Urothelium cell line (cell line): ENCODE data around the gene ELP1.
"Not testable (repeated sequence)": the region's sequence is repeated elsewhere in the genome, so short reads cannot be mapped to it uniquely, and the experiment has no call there.

Experiments
- DNase-seq: peaks from one replicate; pipeline ENCODE4 v3.0.0; 2011; ENCODE audit warnings: low spot score, mixed read lengths
- FAIRE-seq: peaks from 2 replicates; lab custom pipeline; 2011; peaks lifted over from hg19 to GRCh38; lab: Jason Lieb, UNC

Gene ELP1

GRCh38 chr9:108857572-108857971, 76.4 kb downstream of the ELP1 start:
- no peak for FAIRE-seq
- no peak for DNase-seq

- DNase-seq (no peak), FAIRE-seq (no peak)
These were observed 78.0 kb downstream of the ELP1 start, which contains the start of gene ACTL7B for GRCh38 chr9:108855888-108856287. Gene ACTL7B (minus strand): TSS chr9:108855986. CDS start chr9:108855930, 56 bp downstream.

- DNase-seq = no peak
- no peak for FAIRE-seq
These were observed 78.4 kb downstream of the ELP1 start for GRCh38 chr9:108855529-108855886.

GRCh38 chr9:108854641-108855528, 79.0 kb downstream of the ELP1 start:
- no peak for DNase-seq
- no peak for FAIRE-seq

- no peak for FAIRE-seq
- no peak for DNase-seq
These were observed 79.8 kb downstream of the ELP1 start for GRCh38 chr9:108854094-108854493.

GRCh38 chr9:108852079-108852478, 81.8 kb downstream of the ELP1 start:
- FAIRE-seq = no peak
- no peak for DNase-seq

GRCh38 chr9:108851138-108851537, 82.8 kb downstream of the ELP1 start:
- DNase-seq = no peak
- FAIRE-seq = no peak

GRCh38 chr9:108850293-108850897, 83.5 kb downstream of the ELP1 start:
- DNase-seq (no peak), FAIRE-seq (no peak)

- not testable (repeated sequence) for FAIRE-seq, DNase-seq
These were observed 85.6 kb downstream of the ELP1 start for GRCh38 chr9:108848296-108848695.

GRCh38 chr9:108845947-108846346, 88.0 kb downstream of the ELP1 start:
- DNase-seq = no peak
- FAIRE-seq = no peak

- no peak for DNase-seq
These were observed 88.4 kb downstream of the ELP1 start for GRCh38 chr9:108845507-108845906.

GRCh38 chr9:108844856-108845255, 89.1 kb downstream of the ELP1 start:
- DNase-seq = no peak
- FAIRE-seq = no peak

More at GRCh38 chr9:108845507-108845906, 88.4 kb downstream of the ELP1 start:
- no peak for FAIRE-seq

GRCh38 chr9:108844391-108844790, 89.5 kb downstream of the ELP1 start:
- FAIRE-seq = no peak
- DNase-seq = no peak

GRCh38 chr9:108842610-108843295, 91.2 kb downstream of the ELP1 start:
- no peak for FAIRE-seq
- DNase-seq = no peak

GRCh38 chr9:108839561-108839960, 94.4 kb downstream of the ELP1 start:
- not testable (repeated sequence) for FAIRE-seq

GRCh38 chr9:108838017-108838416, 95.9 kb downstream of the ELP1 start:
- no peak for DNase-seq
- no peak for FAIRE-seq

More at GRCh38 chr9:108839561-108839960, 94.4 kb downstream of the ELP1 start:
- DNase-seq = not testable (repeated sequence)

GRCh38 chr9:108837530-108837929, 96.4 kb downstream of the ELP1 start:
- FAIRE-seq (no peak), DNase-seq (no peak)

GRCh38 chr9:108836781-108837180, 97.1 kb downstream of the ELP1 start:
- no peak for FAIRE-seq
- peak; percentile 34 for DNase-seq

- DNase-seq = no peak
- no peak for FAIRE-seq
These were observed 97.6 kb downstream of the ELP1 start for GRCh38 chr9:108836319-108836718.

- DNase-seq = no peak
- no peak for FAIRE-seq
These were observed 98.1 kb downstream of the ELP1 start for GRCh38 chr9:108835831-108836230.

- DNase-seq (no peak), FAIRE-seq (no peak)
These were observed 98.8 kb downstream of the ELP1 start for GRCh38 chr9:108834959-108835665.
